MG63 (cell line): ENCODE measurements around the gene TRPM2. TPM values are rescaled to one million over a fixed set of nuclear protein-coding genes. Genes with fewer than 3 reads are reported as not detected.

Source experiments
- DNase-seq: peaks from one replicate; pipeline ENCODE4 v3.0.0-alpha.2; 2020
- H3K27me3 ChIP-seq: fragments of 250-450 bp; sonication (Bioruptor Pico); 2 replicates; pipeline ENCODE4 v1.5.1; 2020; ENCODE audit warnings: mild to moderate bottlenecking, moderate library complexity
- H3K36me3 ChIP-seq: fragments of 250-450 bp; sonication (Bioruptor Pico); 2 replicates; pipeline ENCODE4 v1.5.1; 2020; ENCODE audit warnings: mild to moderate bottlenecking, moderate library complexity
- H3K4me3 ChIP-seq: fragments of 250-450 bp; sonication (Bioruptor Pico); 2 replicates; pipeline ENCODE4 v1.5.1; 2020; ENCODE audit warnings: mild to moderate bottlenecking, moderate library complexity
- H3K9me3 ChIP-seq: fragments of 250-450 bp; sonication (Bioruptor Pico); 2 replicates; pipeline ENCODE4 v1.5.1; 2020; ENCODE audit warnings: mild to moderate bottlenecking, moderate library complexity
- total RNA-seq: library from RNA; depleted of rRNA; stranded (reverse); fragments of >200 nt; shearing (Covaris generic); gene quantifications from 2 replicates; pipeline ENCODE4 v1.2.3, GENCODE V29; 2014; ENCODE audit warnings: low replicate concordance

TRPM2 gene
- total RNA-seq, 1 experiment from 2014 or later = 0.13 TPM

DNA sequence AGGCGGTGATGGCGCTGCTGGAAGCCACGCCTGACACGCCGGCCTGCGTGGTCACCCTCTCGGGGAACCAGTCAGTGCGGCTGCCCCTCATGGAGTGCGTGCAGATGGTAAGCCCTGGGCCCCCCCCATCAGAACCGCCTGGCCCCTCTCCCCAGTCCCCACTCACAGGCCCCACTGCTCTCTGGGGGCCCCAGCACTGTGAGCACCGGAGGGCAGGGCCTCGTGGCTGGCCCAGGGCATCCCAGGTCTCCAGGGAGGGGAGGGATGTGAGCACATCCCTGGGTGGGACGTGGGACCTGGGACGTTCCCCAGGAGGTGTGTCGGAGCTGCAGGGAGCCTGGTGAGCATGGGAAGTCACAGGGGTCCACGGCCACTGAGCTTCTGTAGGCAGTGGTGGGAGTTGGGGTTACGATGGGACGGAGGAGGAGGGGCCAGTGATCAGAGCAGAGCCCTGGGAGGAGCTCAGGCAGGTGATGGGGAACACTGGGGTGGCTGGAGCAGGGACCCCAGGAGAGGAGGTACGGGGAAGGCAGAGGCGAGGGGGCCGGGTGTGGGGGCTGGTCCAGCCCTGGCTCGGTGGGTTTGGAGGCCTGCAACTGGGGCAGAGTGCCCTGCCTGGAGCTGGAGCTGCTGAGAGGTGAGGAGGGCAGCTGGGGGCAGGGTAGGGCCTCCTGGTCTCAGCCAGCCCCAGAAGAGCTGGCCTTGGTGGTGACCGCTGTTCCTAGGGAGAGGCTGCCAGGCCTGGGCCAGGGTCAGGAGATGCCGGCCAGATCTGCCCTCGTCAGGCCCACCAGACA, 34.7 kb upstream of the TRPM2 start:
- no peak for DNase-seq
- H3K9me3 ChIP-seq = no peaks in the 10 kb centered on the region
- no peak overlapping the region for H3K4me3 ChIP-seq
- no peaks in the 10 kb centered on the region for H3K27me3 ChIP-seq
- peaks cover 30% of the 10 kb centered on the region for H3K36me3 ChIP-seq

DNA sequence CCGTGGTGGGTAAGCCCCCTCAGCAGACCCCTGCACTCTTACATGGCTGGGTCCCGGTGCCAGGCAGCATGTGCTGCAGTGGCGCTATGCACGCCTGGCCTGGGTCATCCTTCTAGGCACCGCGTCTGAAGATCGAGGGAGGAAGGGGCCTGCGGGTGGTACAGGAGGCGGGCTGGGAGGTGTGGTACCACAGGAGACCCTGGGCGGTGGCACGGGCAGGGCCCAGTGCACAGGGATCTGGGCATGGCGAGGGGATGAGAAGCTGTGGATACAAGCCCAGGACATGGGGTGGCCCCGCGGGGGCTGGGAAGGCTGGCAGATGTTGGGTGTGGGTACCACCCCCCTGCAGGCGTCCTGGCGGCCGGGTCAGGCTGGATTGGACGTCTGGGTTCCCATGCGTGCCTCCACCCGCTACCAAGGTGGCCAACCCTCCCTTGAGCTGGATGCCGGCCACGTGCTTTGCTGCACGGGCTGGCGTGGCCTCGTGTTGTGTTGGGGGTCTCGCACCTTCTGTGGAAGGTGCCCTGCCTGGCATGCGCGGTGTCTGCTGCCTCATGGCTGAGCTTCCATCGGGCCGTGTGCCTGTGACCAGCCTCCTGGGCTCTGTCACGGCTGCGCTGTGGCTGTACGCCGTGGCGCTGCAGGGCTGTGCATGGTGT, 33.9 kb upstream of the TRPM2 start:
- peaks cover 38% of the 10 kb centered on the region for H3K36me3 ChIP-seq
- no peak for DNase-seq
- no peaks in the 10 kb centered on the region for H3K9me3 ChIP-seq
- no peak overlapping the region for H3K4me3 ChIP-seq
- H3K27me3 ChIP-seq = no peaks in the 10 kb centered on the region

DNA sequence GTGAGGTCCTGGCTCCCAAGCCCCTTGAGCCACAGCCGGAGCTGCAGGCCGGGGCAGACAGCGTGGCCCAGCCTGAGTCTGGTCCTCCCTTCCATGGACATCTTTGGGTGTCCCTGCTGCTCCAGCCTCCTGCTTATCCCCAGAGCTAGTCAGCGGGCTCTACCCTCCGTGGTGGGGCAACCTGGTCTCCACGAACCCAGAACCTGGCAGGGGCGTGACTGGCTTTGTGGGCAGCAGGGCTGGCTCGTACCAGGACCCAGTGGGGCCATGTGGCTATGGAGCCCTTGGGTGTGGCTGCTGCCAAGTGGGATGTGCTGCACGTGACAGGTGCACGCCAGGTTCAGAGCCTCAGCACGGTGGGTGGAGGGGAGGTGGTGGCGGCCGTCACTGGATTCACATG, 32.6 kb upstream of the TRPM2 start:
- H3K9me3 ChIP-seq = no peaks in the 10 kb centered on the region

DNA sequence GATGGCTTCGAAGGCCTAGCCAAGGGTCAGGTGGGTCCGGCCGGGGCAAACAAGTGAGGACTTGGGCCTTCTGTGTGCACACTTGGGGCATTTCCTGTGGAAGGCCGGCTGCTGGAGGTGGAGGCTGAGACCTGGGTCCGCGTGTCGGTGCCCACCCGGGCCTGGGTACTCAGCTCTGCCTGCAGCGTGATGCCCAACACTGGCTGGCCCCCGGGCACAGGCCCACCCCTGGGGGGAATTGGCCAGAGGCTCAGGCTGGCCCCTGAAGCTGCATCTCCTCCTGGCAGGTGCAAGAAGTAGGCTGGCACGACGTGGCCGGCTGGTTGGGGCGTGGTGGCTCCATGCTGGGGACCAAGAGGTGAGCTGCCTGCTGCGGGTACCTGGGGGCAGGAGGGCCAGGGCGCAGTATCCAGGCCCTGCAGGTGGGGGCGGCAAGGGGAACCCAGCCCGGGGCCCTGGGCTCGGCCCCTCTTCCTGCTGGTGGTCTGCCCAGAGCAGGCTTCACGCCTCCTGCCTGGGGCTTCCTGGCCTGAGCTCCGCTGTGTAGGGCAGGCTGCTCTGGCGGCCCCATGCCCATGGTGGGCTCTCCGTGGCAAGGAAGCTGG, 31.5 kb upstream of the TRPM2 start:
- Histone ChIP-seq H3K9me3 (no peaks in the 10 kb centered on the region), H3K27me3 (no peaks in the 10 kb centered on the region), H3K36me3 (peaks cover 38% of the 10 kb centered on the region), H3K4me3 (no peak overlapping the region)
- no peak for DNase-seq

More for the DNA sequence above, 32.6 kb upstream of the TRPM2 start:
- Histone ChIP-seq H3K27me3 (no peaks in the 10 kb centered on the region), H3K4me3 (no peak overlapping the region), H3K36me3 (peaks cover 42% of the 10 kb centered on the region)
- no peak for DNase-seq

DNA sequence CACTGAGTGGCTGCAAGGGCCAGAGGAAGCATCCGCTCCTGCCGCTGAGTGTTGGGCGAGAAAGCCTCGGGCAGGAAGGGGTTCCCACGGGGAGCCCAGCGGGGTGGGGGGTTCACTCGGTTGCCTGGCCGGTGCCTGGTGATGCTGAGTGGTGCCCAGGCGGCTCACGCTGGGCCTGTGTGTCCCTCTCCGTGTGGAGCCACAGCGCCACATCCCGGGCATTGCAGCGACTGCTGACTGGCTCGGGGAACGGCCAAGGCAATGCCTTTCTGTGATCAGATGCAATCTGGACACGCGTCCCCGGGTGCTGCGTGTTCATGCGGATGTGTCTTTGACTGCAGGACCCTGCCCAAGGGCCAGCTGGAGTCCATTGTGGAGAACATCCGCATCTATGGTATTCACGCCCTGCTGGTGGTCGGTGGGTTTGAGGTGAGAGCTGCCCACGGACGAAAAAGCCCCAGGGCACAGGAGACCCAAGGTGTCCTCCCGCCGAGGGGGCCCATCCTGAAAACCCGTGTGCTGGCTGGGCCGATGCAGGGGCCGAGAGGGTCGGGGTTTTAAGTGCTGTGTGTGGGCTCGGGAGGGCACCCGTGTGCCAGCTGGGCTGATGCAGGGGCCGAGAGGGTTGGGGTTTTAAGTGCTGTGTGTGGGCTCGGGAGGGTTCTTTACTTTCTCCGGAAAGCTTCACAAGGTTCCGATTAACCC, 30.6 kb upstream of the TRPM2 start:
- Histone ChIP-seq H3K36me3 (peaks cover 33% of the 10 kb centered on the region), H3K4me3 (no peak overlapping the region), H3K9me3 (no peaks in the 10 kb centered on the region), H3K27me3 (no peaks in the 10 kb centered on the region)
- DNase-seq = no peak

DNA sequence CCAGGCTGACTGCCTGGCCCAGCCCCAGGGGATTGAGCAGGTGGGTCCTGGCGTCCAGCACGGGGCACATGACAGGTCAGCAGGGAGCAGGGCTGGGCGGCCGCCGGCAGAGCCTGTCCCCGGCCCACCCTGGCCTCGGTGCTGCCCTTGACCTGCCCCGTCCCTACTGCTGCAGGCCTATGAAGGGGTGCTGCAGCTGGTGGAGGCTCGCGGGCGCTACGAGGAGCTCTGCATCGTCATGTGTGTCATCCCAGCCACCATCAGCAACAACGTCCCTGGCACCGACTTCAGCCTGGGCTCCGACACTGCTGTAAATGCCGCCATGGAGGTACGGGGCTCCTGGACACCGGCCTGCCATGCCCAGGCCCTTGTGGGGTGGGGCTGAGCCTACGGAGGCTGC, 29.8 kb upstream of the TRPM2 start:
- H3K36me3 ChIP-seq = peaks cover 33% of the 10 kb centered on the region
- H3K27me3 ChIP-seq = no peaks in the 10 kb centered on the region
- H3K4me3 ChIP-seq = no peak overlapping the region
- no peaks in the 10 kb centered on the region for H3K9me3 ChIP-seq
- DNase-seq = no peak

DNA sequence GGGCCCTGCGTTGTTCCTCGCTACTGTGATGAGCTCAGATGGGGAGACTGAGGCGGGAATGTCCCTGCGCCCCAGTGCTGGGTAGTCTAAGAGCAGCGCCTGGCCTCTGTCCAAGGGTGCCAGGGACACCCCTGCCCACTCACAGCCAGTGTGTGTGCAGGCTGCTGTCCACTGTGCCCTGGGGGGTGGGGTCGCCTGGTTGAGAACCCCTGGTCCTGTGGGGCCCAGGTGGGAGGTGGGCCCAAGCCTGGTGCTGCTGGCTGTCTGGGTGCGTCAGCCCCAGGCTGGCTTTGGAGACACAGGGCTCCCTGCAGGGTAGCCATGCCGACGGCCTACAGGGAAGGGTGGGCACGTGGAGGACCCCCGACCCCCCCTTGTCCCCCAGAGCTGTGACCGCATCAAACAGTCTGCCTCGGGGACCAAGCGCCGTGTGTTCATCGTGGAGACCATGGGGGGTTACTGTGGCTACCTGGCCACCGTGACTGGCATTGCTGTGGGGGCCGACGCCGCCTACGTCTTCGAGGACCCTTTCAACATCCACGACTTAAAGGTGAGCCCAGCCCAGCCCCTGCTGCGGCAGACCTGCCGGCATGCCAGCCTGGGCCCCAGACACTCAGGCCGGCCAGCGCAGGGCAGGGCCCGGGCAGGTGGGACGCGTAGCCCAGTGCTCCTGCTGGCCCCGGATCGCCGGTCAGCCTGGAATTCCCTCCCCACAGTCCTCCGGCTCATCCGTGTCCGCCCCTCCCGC, 29.1 kb upstream of the TRPM2 start:
- no peak overlapping the region for H3K4me3 ChIP-seq
- DNase-seq = no peak
- H3K27me3 ChIP-seq = no peaks in the 10 kb centered on the region
- no peaks in the 10 kb centered on the region for H3K9me3 ChIP-seq
- peaks cover 33% of the 10 kb centered on the region for H3K36me3 ChIP-seq

DNA sequence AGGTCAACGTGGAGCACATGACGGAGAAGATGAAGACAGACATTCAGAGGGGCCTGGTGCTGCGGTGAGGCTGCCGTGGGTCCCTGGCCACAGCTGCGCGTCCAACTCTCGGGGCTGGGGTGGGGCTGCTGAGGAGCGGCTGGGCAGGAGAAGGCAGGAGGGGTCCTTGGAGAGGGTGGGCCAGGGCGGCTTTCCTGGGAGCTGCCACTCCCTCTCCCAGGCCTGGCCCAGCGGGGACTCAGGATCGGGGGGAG, 28.6 kb upstream of the TRPM2 start:
- Histone ChIP-seq H3K4me3 (no peak overlapping the region), H3K36me3 (peaks cover 32% of the 10 kb centered on the region), H3K9me3 (no peaks in the 10 kb centered on the region), H3K27me3 (no peaks in the 10 kb centered on the region)
- no peak for DNase-seq

DNA sequence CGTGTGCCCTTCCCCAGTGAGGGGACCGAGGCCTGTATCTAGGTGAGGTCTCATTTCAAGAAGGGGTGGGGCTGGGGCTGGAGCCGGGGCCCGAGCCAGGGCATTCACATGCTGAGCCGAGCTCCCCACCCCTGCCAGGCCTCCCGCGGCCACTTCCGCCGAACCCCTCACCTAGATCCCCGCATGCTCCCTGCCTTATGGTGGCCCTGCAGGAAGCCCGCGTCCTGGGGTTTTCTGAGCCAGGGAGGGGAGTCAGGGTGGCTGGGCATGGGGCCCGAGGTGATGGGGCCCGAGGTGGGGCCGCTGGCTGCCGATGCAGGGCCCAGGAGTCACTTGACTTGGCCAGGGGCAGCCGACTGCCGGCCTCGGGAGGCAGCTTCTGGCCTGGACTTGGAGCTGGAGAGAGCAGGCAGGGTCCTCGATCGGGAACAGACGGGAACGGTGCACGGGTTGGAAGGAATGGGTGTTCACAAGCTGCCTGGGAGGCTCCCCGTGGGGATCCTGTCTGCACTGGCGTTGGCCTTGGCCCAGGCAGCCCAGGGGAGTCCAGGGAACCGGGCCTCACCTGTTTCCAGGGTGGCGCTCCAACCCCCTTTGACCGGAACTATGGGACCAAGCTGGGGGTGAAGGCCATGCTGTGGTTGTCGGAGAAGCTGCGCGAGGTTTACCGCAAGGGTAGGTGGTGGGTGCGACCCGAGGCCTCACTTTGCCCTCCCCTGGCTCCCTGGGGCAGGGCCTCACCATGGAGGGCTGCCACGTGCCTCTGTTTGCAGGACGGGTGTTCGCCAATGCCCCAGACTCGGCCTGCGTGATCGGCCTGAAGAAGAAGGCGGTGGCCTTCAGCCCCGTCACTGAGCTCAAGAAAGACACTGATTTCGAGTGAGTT, 27.8 kb upstream of the TRPM2 start:
- no peak for DNase-seq

DNA sequence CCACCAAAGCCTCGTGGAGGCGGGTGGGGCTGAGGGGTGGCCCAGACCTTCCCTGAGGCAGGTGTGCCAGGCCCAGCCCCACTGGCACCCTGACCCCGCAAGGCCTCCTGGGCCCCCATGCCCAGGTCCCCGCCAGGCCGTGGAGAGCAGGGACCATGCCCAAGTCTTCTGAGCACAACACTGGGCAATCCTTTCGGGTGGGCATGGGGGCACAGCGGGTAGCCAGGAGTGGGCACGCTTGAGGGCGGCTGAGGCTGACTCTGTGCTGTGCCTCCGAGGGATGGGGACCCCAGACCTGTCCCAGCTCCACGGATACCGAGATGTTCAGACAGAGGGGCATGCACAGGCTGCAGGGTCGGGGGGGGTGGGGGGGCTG, 27.2 kb upstream of the TRPM2 start:
- no peaks in the 10 kb centered on the region for H3K27me3 ChIP-seq
- H3K36me3 ChIP-seq = peaks cover 25% of the 10 kb centered on the region
- H3K4me3 ChIP-seq = no peak overlapping the region
- no peak for DNase-seq
- H3K9me3 ChIP-seq = no peaks in the 10 kb centered on the region

More for the DNA sequence above, 27.8 kb upstream of the TRPM2 start:
- Histone ChIP-seq H3K9me3 (no peaks in the 10 kb centered on the region), H3K27me3 (no peaks in the 10 kb centered on the region), H3K36me3 (peaks cover 28% of the 10 kb centered on the region), H3K4me3 (no peak overlapping the region)

DNA sequence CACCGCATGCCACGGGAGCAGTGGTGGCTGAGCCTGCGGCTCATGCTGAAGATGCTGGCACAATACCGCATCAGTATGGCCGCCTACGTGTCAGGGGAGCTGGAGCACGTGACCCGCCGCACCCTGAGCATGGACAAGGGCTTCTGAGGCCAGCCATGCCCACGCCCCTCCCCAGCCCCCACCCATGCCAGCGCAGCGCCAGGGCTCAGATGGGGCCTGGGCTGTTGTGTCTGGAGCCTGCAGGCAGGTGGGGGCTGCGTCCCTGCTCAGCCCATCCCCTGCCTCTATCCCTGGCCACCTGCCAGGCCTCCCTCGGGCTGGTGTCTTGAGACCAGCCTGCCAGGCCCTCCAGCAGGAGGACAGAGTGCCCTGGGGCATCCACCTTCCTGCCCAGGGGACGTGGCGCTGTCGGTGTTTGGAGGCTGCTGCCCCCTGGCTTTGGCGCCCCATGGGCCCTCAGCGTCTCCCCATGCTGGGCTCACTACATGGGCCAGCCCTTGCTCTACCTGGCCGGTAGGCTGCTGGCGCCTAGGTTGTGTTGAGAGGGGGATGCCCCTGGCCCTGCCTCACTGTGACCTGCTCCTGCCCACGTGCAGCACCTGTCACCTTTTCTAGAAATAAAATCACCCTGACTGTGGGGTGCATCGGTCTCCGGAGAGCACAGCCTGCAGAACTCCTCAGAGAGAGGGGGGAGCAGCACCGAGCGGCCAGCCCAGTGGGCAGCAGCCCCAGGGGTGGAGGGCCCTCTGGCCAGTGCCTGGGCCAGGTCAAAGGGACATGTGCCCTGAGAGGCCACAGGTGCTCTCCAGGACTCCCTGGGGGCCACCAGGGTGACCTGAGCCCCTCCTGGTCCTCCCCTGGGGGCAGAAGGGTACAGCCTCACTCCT, 26.5 kb upstream of the TRPM2 start:
- no peak for DNase-seq
- H3K27me3 ChIP-seq = no peaks in the 10 kb centered on the region
- peaks cover 22% of the 10 kb centered on the region for H3K36me3 ChIP-seq
- H3K9me3 ChIP-seq = no peaks in the 10 kb centered on the region
- H3K4me3 ChIP-seq = no peak overlapping the region

DNA sequence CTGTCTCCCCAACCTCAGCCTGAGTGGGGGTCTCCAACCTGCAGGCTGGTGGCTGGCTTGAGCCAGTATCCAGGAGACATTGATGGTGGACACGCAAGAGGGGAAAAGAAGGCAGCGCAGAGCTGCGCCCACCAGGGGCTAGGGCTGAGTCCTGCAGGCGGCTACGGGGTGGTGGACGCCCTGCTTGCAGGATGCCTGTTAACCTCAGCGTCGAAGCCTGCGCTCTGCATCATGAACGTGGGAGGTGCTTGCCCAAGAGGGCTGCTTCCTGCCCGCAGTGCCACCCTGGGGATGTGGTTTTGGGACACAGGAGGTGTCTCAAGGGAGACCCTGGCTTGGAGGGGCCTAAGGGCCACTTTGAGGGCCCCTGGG, 25.8 kb upstream of the TRPM2 start:
- DNase-seq = no peak
- no peaks in the 10 kb centered on the region for H3K27me3 ChIP-seq
- H3K36me3 ChIP-seq = peaks cover 19% of the 10 kb centered on the region

DNA sequence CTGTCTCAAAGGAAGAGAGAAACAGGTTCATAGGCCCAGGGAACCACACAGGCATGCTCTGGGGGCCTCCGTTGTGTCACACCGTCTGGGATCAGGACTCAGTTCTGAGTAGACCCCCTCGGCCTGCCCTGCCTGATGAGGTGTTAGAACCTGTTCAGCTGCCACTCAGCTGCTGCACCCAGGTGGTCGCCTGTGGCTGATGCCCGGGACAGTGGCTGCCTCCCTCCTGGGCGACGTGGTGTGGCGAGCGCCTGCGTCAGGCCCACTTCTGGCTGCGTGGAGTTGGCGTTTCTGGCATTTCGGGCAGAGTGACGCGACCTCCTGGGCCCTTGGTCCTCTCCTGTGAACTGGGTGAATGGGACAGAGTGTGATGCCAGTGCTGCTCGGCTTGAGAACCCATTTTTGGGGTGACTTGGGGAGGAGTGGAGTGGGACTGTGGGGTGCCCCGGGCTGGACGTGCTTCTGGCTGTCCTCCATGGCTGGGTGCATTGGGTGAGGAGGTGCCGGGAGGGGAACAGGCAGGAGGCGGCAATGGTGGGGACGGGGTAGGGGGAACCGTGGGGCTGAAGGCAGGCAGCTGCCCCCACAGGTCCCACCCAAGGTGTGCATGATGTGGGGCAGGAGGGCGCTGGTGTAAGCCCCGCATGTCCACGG, 25.1 kb upstream of the TRPM2 start:
- no peaks in the 10 kb centered on the region for H3K27me3 ChIP-seq
- H3K4me3 ChIP-seq = no peak overlapping the region
- H3K9me3 ChIP-seq = no peaks in the 10 kb centered on the region
- no peak for DNase-seq
- peaks cover 19% of the 10 kb centered on the region for H3K36me3 ChIP-seq

More for the DNA sequence above, 25.8 kb upstream of the TRPM2 start:
- no peaks in the 10 kb centered on the region for H3K9me3 ChIP-seq
- no peak overlapping the region for H3K4me3 ChIP-seq

DNA sequence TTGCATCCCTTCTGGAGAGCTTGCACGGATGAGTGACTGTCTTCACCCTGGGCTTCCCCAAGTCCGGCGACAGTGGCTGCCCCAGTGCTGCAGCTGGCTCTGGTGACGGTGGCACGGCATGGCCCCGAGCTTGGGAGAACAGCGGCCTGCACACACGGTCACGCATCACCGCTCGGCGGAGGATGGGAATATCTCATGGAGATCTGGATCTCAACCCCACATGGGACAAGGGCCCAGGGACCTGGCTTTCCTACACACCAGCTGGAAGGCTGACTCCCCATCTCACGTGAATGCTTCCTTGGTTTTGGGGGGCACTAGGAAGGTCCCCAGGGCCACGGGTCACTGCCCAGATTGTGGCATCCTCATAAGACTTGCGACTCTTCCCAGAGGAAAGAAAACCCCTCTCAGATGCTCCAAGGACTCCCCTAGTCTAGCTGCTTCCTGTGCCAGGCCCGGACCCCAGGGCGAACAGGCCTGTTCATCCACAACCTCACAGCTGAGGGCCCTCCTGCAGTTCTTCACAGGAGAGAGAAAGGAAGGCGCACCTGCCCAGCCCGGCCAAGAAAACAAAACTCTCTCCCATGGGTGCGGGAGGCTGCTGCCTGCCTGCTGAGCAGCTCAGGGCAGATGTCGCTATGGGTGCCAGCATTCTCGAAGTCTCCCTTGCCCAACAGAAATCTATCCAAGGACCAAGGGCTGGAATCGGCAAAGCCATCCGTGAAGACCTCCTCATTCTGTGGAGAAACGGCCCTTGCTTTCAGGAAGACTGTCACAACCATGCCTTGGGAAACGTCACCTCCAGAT, 24.1 kb upstream of the TRPM2 start:
- Histone ChIP-seq H3K4me3 (no peak overlapping the region), H3K27me3 (no peaks in the 10 kb centered on the region), H3K36me3 (peaks cover 11% of the 10 kb centered on the region), H3K9me3 (no peaks in the 10 kb centered on the region)
- no peak for DNase-seq
